Hepatocyte (in vitro differentiated cells): Measurements from ENCODE around the gene SCRT2.

Experiments used
- CTCF ChIP-seq: fragments of 200-600 bp; sonication (generic); IDR thresholded peaks from 2 replicates; pipeline ENCODE4 v1.5.1; 2016; ENCODE audit warnings: antibody characterized with exemption, mild to moderate bottlenecking; ENCODE audit not compliant: poor library complexity
- EZH2 ChIP-seq: fragments of 200-600 bp; sonication (generic); IDR thresholded peaks from 2 replicates; pipeline ENCODE4 v1.6.1; 2016; ENCODE audit warnings: antibody characterized with exemption, mild to moderate bottlenecking, borderline replicate concordance

- TF ChIP-seq CTCF (no peak), EZH2 (no peak)
Observed at GRCh38 chr20:663315-664090, 12.1 kb downstream of the SCRT2 start.
